ENCODE data around the gene ARHGAP15. TPM values are rescaled to one million over a fixed set of nuclear protein-coding genes. Genes with fewer than 3 reads are reported as not detected.

ARHGAP15 gene
- total RNA-seq, 3 donors from 2014 or later (not counting 1 experiment from before 2014, with no cell fraction given): 148 to 168 (median 165) TPM

DNA sequence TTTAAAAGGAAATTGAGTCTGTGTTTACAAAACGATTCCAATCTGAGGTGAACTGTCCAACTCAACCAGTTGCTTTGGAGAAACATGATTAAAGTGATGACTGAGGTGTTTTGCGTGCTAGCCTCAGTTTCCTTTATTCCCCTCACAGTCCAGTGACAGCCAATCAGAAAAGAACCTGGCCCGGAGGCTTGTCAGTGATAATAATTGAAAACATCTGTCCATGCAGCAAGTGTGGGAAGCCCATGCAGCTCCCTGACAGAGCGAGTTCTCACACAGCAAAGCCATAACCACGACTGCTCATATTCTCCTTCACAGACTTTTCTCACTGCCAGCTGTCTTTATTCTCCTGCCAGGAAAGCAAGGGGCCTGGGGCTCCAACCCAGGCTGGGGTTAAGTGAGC, 613.4 kb downstream of the ARHGAP15 start:
- Histone ChIP-seq H3K27me3 (ENCODE audit: control insufficient read depth, insufficient read depth, low read length) (no peaks in the 10 kb centered on the region), H3K4me1 (ENCODE audit: control insufficient read depth, insufficient read depth, low read length) (no peaks in the 10 kb centered on the region), H3K27ac (ENCODE audit: low read length) (no peak overlapping the region), H3K9me3 (ENCODE audit: control insufficient read depth, insufficient read depth, low read length) (no peaks in the 10 kb centered on the region), H3K4me3 (ENCODE audit: low read length) (no peak overlapping the region), H3K36me3 (ENCODE audit: control insufficient read depth, insufficient read depth, low read length) (no peaks in the 10 kb centered on the region)
- no peak for ATAC-seq
- intact Hi-C loops (cut with micrococcal nuclease): no loop called here
- H3K4me1 Mint-ChIP-seq: peaks cover 27 to 31% of the 10 kb centered on the region in 2 donors
- peaks cover 13% of the 10 kb centered on the region for H3K36me3 Mint-ChIP-seq
- no peaks in the 10 kb centered on the region for H3K9me3 Mint-ChIP-seq
- TF ChIP-seq, protein P1, sequence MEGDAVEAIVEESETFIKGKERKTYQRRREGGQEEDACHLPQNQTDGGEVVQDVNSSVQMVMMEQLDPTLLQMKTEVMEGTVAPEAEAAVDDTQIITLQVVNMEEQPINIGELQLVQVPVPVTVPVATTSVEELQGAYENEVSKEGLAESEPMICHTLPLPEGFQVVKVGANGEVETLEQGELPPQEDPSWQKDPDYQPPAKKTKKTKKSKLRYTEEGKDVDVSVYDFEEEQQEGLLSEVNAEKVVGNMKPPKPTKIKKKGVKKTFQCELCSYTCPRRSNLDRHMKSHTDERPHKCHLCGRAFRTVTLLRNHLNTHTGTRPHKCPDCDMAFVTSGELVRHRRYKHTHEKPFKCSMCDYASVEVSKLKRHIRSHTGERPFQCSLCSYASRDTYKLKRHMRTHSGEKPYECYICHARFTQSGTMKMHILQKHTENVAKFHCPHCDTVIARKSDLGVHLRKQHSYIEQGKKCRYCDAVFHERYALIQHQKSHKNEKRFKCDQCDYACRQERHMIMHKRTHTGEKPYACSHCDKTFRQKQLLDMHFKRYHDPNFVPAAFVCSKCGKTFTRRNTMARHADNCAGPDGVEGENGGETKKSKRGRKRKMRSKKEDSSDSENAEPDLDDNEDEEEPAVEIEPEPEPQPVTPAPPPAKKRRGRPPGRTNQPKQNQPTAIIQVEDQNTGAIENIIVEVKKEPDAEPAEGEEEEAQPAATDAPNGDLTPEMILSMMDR (IDR thresholded peaks at IDR 0.05): no peak
- H3K4me3 Mint-ChIP-seq: no peak overlapping the region
- no peak for DNase-seq
- H3K27me3 Mint-ChIP-seq (ENCODE audit: low read depth in 2 of 2): no peaks in the 10 kb centered on the region
- H3K27ac Mint-ChIP-seq: peak overlapping the region in 1 of 2 donors; percentile 24
- 97% methylated on average over 5 of the region's 5 CpGs for WGBS (ENCODE audit: insufficient coverage)

DNA sequence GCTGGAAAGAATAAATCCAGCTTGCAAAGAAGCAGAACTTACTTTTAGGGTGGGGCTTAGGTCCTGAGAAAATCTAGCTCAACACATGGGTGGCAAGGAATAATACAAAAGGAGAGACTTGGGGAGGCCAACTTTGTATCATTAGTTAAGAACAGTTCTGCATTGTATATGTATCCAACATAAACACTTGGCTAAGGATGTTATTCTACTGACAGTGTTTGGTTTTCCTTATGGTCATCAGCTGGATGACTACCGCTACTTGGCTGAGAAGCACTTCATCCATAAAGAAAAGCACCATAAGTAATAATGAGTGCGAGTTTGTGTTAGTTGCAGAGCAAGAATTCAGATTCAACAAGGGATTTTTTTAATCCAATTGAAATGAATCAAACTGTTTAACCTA, 614.9 kb downstream of the ARHGAP15 start:
- Mint-ChIP-seq H3K27ac (no peak overlapping the region), H3K27me3 (ENCODE audit: low read depth in 2 of 2) (no peaks in the 10 kb centered on the region), H3K36me3 (peaks cover 13% of the 10 kb centered on the region), H3K4me3 (no peak overlapping the region), H3K9me3 (no peaks in the 10 kb centered on the region), H3K4me1 (peaks cover 23 to 26% of the 10 kb centered on the region in 2 donors)
- intact Hi-C loops (cut with micrococcal nuclease): no loop called here
- no peaks in the 10 kb centered on the region for H3K9me3 ChIP-seq (ENCODE audit: control insufficient read depth, insufficient read depth, low read length)
- DNase-seq: no peak
- no peak overlapping the region for H3K4me3 ChIP-seq (ENCODE audit: low read length)
- TF ChIP-seq, protein P1 (IDR thresholded peaks at IDR 0.05): no peak
- no peaks in the 10 kb centered on the region for H3K4me1 ChIP-seq (ENCODE audit: control insufficient read depth, insufficient read depth, low read length)
- WGBS (ENCODE audit: insufficient coverage): 100% methylated on average over 1 of the region's 2 CpGs
- H3K27ac ChIP-seq (ENCODE audit: low read length): no peak overlapping the region
- H3K36me3 ChIP-seq (ENCODE audit: control insufficient read depth, insufficient read depth, low read length): no peaks in the 10 kb centered on the region
- no peak for ATAC-seq
- H3K27me3 ChIP-seq (ENCODE audit: control insufficient read depth, insufficient read depth, low read length): no peaks in the 10 kb centered on the region

DNA sequence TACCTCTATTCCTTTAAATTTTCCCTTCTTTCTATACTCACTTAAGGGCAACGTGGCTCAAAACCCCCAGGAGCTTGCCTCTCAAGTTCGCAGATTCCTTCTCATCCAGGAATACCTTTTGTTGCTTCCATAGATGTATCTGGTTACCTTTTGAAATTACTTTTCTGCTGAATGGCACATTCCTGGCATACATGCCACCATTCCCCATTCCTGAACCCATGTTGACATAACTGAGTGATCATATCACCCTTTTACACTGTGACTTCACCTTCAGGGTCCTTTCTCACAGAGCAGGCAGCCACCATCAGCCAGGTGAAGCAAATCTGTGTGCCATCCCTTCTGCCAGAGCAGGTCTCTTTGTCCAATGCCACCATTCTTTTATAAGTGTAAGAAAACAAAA, 615.8 kb downstream of the ARHGAP15 start:
- ATAC-seq (no peak), DNase-seq (no peak)
- TF ChIP-seq, protein P1 (IDR thresholded peaks at IDR 0.05): no peak
- H3K4me1 ChIP-seq (ENCODE audit: control insufficient read depth, insufficient read depth, low read length): no peaks in the 10 kb centered on the region
- Mint-ChIP-seq H3K27ac (no peak overlapping the region), H3K9me3 (no peaks in the 10 kb centered on the region), H3K27me3 (ENCODE audit: low read depth in 2 of 2) (no peaks in the 10 kb centered on the region), H3K4me1 (peaks cover 18 to 25% of the 10 kb centered on the region in 2 donors), H3K4me3 (no peak overlapping the region), H3K36me3 (peaks cover 13% of the 10 kb centered on the region)
- no peaks in the 10 kb centered on the region for H3K27me3 ChIP-seq (ENCODE audit: control insufficient read depth, insufficient read depth, low read length)
- 98% methylated on average over 2 of the region's 2 CpGs for WGBS (ENCODE audit: insufficient coverage)
- intact Hi-C loops (cut with micrococcal nuclease): no loop called here
- no peaks in the 10 kb centered on the region for H3K9me3 ChIP-seq (ENCODE audit: control insufficient read depth, insufficient read depth, low read length)
- no peak overlapping the region for H3K27ac ChIP-seq (ENCODE audit: low read length)
- no peaks in the 10 kb centered on the region for H3K36me3 ChIP-seq (ENCODE audit: control insufficient read depth, insufficient read depth, low read length)
- no peak overlapping the region for H3K4me3 ChIP-seq (ENCODE audit: low read length)

DNA sequence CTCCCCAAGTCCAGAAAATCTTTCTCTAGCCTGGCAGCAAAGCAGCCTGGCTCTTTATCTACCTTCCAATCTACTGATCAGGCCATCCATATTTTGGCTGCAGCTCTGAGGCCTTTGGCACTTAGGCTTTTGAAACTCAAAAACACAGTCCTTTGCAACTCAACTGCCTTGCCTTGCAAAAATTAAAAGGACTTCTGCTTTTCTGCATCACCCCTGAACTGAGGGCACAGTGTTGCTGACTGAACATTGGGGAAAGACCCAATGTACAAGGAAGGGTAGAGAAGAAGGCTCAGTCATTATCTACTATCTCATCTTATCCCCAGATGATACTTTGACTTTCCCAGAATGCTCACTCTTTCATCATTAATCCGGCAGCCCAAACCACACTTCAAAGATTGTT, 625.5 kb downstream of the ARHGAP15 start:
- no peak overlapping the region for H3K27ac ChIP-seq (ENCODE audit: low read length)
- intact Hi-C loops (cut with micrococcal nuclease): no loop called here
- Mint-ChIP-seq H3K9me3 (no peaks in the 10 kb centered on the region), H3K27ac (no peak overlapping the region), H3K36me3 (no peaks in the 10 kb centered on the region), H3K4me3 (no peak overlapping the region), H3K4me1 (peaks cover 3 to 10% of the 10 kb centered on the region in 2 donors), H3K27me3 (ENCODE audit: low read depth in 2 of 2) (no peaks in the 10 kb centered on the region)
- no peaks in the 10 kb centered on the region for H3K27me3 ChIP-seq (ENCODE audit: control insufficient read depth, insufficient read depth, low read length)
- no peaks in the 10 kb centered on the region for H3K9me3 ChIP-seq (ENCODE audit: control insufficient read depth, insufficient read depth, low read length)
- WGBS (ENCODE audit: insufficient coverage): 100% methylated on average over 1 of the region's 1 CpG
- H3K4me1 ChIP-seq (ENCODE audit: control insufficient read depth, insufficient read depth, low read length): no peaks in the 10 kb centered on the region
- TF ChIP-seq, protein P1 (IDR thresholded peaks at IDR 0.05): no peak
- no peak overlapping the region for H3K4me3 ChIP-seq (ENCODE audit: low read length)
- ATAC-seq (no peak), DNase-seq (no peak)
- H3K36me3 ChIP-seq (ENCODE audit: control insufficient read depth, insufficient read depth, low read length): peaks cover 6% of the 10 kb centered on the region

Data from natural killer cell (primary cell).